ENCODE measurements around the gene STAP2.

Gene STAP2

DNA sequence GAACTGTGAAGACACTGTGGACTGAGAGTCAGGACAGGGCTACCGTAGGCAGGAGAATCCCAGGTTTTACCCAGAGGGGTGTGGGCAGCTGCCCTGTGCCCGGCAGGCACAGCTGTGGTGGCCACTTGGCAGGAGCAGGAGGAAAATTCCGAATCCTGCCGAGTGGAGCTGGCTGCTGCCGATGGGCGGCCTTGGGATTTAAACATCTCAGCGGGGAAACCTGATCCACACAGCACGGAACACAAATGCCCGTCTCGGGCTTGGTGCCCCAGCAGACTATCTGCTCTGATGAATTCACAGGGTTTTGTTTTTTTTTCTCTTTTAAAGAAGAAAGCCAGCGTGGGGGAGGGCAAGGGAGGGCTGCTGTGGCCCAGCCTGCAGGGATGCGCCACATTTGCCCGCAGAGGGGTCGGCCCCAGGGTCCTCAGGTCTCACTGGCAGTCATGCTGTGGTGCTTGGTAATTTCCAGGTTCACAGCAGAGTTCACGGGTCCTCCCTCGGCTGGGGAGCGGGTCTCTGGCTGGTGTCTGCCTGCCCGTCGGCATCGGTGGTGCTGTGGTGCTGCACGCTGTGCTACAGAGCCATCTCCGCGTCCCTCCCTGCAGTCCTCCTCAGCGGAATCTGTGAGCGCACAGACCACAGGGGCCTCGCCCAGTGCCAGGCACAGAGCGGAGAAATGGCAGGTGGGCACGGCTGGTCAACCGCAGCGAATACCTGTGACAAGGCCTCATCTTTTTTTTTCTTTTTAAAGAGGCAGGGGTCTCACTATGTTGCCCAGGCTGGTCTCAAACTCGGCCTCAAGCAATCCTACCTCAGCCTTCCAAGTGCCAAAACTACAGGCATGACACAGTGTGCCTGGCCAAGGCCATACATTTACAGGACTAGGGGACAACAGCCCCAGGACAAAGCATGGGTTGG, 32.9 kb upstream of the STAP2 start:
- no peak for DNase-seq (ENCODE audit: low read depth, low spot score)

DNA sequence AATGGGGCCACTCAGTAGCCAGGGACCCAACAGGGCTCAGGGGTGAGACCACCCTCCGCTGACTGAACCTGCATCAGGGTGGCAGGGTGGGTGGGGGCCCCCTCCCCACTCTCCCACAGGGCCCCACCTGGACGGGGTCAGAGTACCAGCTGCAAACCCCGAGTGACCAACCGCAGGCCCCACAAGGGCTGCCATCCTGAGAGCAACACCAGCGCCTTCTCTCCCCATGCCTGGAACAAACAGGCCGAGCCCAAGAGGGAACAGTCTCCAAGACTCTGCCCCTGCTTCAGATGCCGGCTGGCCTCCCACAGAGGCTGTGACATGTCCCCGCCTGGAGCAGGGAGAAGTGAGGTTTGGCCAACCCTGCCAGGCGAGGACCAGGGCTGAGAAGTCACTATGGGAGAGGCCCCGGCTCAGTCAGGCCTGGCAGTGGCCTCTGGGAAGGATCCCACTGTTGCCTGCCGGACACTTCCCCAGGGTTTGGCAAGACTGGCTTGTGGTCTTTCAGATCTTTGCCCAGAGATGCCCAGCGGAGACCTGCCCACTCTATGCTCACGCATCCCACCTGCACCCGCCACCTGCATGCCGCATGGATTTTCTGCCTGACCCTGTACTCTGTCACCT, 31.9 kb upstream of the STAP2 start:
- DNase-seq (ENCODE audit: low read depth, low spot score): no peak

DNA sequence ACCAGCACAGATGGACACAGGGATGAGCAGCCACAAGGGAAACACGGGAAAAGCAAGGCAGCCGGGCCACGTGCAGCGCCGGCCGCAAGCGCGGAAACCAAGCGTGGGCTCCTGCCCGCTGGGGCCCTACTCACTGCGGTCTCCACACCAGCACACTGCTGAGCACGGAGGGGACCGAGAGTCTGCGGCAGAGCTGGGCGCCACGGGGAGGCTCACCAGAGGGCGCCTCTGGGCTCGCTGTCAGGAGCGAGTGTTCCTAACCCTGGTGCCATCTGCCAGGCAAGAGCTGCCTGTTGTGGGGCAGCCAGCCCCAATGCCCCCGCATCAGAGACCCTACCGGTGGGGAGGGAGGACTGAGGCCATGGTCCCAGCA, 31.2 kb upstream of the STAP2 start:
- peak; percentile 43 for DNase-seq (ENCODE audit: low read depth, low spot score)

DNA sequence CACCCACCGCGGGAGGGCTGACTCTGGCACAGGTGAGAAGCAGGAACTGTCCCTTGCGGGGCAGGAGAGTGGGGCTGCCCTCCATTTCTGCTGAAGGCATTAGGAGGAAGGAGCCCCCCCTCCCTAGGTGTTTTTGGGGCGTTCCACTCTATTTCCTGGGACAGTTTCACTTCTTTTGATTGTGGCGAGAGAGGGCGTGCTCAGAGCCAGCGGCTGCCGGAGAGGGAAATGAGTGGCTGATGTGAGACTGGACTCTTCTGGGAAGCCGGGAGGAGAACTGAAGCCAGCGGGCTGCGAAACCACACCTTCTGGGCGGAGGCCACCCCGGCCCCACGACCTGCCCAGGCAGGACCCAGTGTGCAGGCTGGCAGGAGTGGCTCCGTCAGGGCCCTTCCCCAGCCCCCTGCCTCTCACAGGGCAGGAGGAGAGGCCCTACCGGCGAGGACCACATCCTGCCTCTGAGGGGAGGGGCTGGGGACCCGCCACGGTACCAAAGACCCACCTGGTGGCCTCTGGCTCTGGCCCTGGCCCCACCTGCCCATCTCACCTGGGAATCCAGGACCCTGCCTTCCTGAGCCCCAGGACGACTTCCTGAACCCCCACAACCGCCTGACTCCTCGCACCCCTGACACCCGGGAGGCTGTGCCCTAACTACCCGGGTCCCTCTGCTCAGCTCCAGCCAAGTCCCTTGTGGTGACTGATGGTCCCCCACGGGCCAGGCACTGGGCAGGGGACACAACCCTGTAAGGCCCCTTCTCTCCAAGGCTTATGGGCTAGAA, 30.7 kb upstream of the STAP2 start:
- peak; percentile 17 for DNase-seq (ENCODE audit: low read depth, low spot score)

DNA sequence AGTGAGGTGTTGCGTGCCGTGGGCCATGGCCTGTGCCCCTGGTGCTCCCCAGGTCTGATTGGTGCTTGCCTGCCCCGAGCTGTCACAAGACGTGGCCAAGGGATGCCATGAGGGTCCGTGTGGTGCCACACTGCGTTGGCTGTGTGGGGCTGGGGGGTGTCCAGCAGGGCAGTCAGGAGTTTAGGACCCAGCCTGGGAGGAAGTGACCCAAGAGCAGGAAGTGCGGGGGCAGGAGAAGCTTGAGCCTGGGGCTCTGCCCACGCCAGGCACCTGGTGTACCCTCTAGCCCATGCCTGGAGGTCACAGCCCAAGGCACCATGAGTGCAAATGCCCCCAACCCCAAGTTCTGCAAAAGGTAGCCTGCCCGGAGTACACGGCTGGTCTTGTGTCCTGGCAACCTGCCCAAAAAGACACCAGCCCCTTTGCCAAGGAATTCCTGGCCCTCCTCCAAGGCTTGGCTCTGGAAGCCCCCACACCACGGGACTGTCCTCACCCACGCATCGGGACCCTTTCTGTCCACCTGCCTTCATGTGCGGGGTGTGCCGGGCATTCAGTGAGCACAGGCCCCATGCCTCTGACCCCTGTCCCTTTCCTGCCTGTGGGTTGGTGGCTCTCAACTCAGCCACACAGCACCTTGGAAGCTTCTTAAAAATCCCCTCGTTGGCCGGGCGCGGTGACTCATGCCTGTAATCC, 29.6 kb upstream of the STAP2 start:
- no peak for DNase-seq (ENCODE audit: low read depth, low spot score)

DNA sequence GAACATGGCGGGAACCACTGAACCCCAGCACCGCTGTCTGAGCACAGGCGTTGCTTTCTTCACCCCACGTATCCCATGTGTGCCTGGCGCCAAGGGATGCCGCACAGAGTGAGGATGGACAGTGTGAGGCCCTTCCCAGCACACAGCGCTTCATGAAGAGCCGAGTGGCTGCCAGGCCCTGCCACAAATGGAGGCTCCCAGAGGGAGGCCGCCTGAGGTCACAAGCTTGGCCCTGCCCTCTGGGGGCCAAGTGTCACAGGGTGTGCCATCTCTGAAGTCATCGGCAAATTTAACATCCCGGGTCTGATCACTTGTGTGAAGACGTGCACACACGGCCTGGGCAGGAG, 29.1 kb upstream of the STAP2 start:
- no peak for DNase-seq (ENCODE audit: low read depth, low spot score)

DNA sequence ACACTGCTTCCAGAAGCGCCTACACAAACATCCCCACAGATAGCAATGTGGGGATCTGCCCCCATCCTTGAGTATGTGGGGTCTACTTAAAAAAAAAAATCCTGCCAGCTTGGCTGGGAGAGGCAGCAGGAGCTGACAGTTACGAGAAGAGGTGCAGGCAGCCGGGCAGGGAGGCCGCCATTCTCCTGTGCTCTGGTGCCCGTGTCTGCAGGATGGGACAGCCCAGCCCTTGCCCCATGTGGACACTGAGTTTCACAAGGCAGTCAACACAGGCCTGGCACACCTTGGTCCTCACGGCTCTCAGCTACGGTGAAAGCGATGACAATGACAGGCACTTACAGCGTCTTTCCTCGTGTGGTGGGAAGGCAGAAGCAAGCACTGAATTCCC, 28.7 kb upstream of the STAP2 start:
- no peak for DNase-seq (ENCODE audit: low read depth, low spot score)

DNA sequence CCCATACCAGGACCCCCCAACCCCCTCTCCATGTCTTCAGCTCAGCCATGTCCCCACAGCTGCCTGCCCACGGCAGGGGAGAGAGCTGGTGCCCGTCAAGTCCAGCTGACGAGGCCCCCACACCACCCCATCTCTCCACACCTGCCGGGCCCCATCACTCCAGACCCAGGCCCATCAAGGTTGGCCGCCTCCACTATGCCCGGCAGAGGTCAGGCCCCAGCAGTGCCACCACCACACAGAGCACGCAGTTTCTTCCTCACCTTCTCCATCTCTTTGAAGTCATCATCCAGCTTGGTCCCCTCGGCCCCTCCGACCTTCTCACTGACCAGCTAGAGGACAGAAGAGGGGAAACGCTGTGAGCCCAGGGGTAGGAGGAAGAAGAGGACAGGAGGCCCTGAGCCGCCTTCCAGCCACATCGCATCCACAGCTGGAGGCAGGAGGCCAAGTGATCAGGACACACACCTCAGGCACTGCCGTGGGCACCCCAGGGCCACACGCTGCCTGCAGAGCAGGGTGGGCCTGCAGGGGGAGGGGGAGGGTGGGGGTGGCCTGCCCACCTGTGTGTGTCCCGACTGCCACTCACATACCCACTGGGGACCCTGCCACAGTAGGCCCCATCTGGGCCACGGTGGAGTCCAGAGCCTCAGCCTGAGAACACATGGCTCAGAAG, 28.2 kb upstream of the STAP2 start:
- DNase-seq (ENCODE audit: low read depth, low spot score): no peak

DNA sequence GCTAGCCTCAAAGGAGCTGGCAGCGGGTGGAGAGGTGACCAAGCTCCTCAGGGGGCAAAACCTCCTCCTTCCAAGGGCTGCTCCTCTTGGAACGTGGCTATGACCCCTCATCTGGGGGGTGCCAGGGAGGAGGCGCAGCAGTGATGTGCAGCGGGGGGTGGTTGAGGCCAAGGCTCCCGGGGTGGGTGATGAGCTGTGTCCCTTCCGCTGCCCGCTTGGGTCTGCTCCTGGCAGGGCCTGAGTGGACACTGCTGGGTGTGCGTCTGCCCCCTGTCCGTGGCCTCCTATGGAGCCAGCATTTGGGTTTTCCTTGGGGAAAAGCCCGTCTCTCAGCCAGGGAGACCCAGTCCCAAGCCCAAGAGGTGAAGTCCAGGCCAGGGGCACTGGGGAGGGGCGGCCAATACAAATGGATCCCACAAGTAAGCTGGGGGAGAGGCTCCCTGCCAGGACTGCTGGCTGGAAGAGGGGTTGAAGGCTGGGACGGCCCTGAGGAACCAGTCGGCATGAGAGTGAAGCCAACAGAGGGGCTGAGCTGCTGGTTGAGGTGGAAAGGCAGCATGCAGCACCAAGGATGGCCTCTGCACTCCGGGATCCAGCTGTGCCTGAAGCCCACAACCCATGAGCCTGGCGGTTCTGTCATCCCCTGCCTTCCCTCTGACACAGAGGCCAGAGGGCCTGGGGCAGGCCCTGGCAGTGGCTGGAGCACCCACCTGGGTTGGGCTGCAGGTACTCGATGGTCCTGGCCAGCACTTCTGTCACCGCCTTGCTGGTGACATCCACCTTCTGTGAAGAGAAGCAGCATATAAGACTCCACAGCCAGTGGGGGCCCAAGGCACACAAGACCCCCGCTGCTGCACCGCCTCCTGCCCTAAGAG, 27.4 kb upstream of the STAP2 start:
- DNase-seq (ENCODE audit: low read depth, low spot score): no peak

DNA sequence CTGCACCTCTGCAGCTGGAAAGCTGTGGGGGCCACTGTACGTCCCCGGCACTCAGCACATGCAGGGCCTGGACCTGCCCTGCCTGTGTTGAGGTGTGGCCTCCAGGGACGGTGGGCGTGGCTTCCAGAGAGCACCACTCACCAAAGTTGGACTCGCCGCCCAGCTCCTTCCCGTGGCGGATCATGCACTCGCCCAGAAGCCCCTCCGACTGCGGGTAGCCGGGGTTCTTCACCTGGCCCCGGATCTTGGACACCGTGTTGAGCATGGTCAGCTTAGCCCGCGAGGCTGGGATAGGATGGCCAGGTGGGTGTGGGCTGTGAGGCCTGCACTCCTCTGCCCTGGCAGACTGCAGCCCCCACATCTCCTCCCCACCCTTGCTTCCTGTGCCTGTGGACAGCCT, 26.7 kb upstream of the STAP2 start:
- DNase-seq (ENCODE audit: low read depth, low spot score): no peak

DNA sequence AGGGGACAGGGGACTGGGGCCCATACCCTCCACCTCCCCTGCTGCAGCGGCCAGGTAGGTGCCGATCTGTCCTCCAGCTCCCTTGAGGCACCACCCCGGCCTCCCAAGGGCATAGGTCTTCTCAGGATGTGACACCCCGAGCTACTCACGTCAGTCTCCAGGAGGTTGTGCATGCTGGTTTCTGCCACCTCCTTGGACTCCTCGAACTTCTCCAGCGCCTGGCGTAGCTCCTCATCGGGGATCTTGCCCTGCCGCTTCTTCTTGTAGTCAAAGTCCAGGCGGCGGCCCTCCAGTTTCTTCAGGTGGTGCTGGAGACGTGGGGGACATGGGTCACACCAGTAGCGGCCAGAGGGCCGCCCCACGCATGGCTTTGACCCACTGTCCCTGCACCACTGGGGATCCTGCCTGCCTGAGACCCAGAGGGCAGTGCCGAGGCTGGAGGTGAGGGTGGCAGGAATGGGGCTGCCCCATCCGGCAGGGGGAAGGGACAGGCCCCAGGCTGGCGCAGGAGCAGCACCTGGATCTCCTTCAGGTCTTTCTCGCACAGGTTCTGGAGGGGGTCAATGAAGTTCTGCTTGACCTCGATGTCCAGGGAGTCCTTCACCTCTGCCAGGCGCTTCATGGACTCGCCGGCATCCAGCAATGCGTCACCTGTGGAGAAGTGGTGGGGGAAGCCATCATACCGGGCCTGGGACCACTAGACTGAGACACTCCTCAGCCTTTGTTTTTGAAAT, 25.1 kb upstream of the STAP2 start:
- DNase-seq (ENCODE audit: low read depth, low spot score): no peak

DNA sequence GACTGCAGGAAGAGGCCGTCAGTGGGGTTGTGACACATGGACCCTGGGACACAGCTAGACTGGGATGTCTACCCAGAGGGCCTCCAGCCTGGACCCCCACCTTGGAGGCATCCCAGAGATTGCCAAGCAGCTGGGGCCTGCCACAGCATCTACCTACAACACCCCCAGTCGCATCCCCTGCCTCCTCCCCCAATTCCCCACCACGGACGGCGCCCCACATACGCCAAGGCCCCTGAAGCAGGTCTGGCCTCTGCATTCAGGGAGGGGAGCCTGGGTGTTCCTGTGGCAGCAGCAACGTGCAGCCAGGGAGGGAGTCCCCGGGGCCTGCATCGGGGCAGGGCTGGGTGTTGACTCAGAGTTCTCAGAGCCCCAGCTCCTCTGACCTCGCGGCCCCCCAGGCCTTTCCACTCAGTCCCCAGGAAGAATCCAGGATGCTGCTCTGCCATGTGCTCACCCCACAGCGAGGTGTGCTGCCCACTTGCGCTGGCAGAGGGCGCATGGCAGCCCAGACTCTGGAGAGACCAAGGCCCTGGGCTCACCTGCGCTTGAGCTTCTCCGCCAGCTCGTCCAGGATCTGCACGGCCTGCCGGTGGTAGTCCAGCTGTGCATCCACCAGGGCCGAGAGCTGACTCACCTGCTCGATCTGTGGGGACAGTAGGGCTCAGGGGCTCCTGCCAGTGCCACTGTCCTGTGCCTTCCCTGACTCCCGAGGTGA, 24.4 kb upstream of the STAP2 start:
- no peak for DNase-seq (ENCODE audit: low read depth, low spot score)

DNA sequence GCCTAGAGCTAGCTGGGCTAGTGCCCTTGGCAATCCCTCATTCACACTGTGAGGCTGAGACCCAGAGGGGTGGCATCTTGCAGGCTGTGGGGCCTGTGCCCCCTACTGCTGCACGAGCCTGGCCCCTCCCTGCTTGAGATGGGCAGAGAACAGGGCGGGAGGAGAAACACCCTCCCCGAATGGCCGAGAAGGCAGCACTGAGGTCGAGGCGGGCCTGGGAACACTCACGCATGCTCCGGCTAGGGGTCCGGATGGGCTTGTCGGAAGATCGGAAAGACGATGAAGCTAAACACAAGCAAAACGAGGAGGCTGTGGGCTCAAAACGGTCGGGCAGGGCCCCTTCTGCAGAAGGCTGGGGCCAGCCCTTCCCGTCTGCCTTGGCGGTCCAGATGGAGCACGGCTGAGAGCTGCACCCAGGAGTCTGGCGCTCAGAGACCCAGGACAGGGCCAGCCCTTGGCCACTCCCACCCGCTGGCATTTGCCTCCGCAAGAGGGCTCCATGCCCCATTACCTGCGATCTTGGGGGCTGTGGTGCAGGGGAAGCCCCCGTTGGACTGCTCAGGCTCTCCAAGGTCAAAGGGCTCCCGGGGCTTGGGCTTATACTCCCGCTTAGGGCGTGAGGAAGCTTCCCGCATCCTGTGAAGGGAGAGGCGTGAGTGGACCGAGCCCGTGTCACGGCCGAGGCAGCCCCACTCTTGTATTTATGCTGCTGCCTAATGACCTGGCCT, 23.6 kb upstream of the STAP2 start:
- no peak for DNase-seq (ENCODE audit: low read depth, low spot score)

DNA sequence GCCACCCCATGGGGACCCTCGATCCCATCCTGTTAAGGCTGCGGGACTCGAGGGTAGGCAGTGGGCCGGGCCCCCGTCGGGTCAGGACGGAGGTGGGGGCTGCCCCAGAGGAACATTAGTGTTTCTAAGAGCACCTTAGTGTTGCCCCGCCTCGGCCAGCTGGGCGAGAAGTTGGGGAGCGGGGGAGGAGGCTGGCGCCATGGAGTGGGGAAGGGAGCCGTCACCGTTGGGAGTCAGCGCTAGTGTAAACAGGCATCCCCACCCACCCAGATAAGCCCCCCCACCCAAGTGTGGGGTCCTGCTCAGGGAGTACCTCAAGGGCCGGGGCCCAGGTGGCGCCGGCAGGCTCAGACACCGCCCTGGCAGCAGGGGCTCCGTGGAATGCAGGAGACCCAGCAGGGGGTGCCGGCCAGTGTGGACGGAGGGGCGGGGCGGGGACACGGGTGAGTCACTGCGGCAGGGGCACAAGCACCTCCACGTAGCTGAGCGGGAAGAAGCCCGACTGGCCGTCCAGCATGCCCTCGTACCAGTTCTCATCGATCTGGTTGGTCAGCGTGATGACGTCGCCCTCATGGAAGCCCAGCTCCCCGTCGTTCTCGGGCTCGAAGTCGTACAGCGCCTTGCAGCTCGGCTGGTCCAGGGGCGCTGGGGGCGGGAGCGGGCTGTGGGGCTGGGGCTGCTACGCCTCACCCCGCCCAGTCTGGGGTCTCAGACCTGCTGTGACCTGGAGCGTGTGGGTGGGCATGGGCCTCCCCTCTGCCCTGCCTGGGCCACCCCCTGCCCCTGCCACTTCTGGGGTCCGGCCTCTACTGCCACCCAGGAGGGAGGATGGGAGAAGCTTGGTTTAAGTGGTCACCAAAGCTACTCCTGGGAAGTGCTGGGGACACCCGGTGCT, 22.8 kb upstream of the STAP2 start:
- DNase-seq (ENCODE audit: low read depth, low spot score): no peak

DNA sequence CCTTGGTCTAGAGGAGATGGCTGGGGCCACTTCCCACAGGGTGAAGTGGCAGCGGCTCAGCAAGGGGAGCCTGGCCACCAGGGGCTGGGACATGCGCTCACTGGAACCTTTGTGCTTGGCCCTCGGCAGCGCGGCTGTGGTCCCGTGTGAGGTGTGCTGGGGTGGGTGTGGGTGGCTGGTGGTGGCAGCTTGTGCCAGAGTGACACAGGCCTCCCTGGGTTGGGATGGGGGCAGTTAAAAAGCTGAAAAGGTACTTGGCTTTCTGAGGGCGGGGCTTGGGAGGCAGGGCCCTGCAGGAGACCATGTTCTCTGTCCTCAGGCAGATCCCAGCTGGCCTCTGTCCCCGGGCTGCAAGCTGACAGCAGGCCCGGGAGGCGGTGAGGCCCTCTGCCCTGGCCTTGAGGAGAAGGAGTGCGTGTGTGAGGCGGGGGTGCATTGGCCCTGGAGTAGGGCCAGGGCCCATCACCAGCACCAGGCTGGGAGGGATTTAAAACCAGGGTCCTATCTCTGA, 22.1 kb upstream of the STAP2 start:
- DNase-seq (ENCODE audit: low read depth, low spot score): no peak

DNA sequence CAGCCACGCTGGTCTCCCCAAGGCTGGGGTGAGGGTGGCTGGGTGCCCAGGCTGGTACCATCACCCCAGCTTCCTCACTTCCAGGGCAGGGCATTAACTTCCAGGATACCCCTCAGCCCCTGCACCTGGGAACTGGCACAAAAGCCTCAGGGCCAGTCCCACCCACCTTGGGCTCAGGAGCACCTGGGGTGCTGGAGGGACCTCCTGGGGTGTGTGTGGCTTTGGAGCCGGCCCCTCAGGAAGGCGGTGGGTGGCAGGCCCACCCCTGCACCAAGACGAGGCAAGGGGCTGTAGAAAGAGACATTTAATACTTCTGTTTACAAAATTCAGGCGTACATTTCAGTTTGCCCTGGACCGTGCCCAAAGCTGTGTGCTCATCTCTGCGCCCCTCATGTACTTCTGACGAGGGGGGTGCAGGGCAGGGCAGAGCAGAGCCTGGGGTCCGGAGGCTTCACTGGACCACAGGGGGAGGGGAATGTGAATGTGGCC, 21.5 kb upstream of the STAP2 start:
- DNase-seq (ENCODE audit: low read depth, low spot score): no peak

DNA sequence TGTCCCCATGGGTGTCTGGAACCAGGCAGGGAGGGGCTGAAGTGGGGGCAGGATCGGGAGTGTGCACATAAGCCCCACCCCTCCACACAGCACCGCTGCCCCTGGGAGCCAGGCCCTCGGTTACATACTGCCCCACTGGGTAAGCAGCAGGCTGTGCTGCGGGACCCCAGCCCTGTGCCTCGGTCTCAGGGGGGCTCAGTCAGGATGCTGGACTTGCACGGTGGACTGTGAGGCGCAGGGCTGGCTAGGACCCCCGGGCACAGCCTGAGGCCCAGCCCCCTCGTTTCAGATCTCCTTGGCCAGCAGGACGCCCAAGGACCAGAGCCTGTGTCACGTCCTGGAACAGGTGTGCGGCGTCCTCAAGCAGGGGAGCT, 21.0 kb upstream of the STAP2 start:
- no peak for DNase-seq (ENCODE audit: low read depth, low spot score)

All from activated naive CD8-positive, alpha-beta T cell treated with anti-CD3 and anti-CD28 coated beads, Interleukin-2, amount 50 U/mL, for 16 hours (primary cell).